ENCODE measurements around the gene NFS1.
"Not testable (repeated sequence)": the region's sequence is repeated elsewhere in the genome, so short reads cannot be mapped to it uniquely, and the experiment has no call there.

NFS1 gene

DNA sequence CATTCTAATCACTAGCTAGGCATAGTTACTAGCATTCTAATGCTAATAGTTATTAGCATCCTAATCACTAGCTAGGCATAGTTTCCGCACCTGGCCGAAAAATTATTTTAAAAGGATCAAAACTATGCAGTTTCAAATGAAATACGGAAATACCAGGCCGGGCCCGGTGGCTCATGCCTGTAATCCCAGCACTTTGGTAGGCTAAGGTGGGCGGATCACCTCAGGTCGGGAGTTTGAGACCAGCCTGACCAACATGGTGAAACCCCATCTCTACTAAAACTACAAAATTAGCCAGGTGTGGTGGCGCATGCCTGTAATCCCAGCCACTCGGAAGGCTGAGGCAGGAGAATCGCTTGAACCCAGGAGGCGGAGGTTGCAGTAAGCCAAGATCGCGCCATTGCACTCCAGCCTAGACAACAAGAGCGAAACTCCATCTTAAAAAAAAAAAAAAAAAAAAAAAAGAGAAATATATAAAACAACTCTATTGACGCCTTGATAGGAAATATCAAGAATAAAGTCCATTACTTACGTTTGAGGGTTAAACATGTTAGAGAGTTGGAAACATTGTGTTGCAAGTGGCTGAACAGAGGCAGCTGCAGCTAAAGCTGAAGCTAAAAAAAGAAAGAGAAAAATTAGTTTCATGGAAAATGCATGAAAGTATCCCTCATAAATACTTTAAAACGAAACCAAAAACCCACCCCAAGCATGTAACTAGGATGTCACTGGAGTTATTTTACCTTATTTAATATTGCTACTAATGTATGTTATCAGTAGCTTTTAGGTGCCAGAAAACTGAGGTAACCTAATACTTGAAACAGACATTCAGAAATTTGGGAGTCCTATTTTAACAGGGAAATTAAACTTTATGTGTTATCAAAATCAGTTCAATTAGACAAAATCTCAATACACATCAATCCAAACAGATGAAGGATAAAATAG is 7.7 kb upstream of the NFS1 start:
- FAIRE-seq = not testable (repeated sequence)

DNA sequence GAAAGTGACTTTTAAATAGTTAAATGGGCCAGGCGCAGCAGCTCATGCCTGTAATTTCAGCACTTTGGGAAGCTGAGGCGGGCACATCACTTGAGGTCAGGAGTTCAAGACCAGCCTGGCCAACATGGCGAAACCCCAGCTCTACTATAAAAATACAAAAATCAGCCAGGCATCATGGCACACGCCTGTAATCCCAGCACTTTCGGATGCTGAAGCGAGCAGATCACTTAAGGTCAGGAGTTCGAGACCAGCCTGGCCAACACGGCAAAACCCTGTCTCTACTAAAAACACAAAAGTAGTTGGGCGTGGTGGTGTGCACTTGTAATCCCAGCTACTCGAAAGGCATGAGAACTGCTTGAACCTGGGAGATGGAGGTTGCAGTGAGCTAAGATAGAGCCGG is 6.7 kb upstream of the NFS1 start:
- not testable (repeated sequence) for FAIRE-seq

DNA sequence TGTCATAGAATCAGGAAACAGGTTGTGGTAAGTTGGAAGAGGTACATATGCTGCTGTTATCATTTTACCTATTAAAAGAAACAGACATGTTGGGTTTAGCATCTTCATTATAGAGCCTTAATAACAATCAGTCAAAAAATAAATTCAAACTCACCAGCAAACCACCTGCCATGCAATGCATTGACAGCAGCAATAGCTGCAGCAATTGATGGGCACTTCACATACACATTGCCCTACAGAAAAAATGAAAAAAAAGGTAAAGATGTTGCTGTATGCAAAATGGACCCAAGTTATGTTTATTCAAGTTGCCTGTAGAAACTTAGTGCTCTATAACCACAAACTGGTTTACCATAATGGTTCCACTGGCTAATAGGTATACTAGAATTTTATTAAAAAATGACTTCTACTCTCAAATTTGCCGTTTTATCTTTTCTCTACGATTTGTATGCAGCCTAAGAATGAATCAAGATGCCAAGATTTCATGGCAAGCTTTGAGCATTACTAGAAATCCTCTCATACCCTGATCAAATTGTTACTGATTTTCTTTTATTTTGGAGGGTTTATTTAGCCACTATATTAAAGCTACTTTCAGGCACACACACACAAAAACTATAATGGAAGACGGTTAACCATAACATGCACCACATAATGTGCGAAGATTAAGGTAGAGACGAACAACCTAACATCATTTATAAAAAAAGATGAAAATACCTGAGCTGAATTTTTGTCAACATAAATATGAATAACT is 5.5 kb upstream of the NFS1 start:
- FAIRE-seq = no peak

DNA sequence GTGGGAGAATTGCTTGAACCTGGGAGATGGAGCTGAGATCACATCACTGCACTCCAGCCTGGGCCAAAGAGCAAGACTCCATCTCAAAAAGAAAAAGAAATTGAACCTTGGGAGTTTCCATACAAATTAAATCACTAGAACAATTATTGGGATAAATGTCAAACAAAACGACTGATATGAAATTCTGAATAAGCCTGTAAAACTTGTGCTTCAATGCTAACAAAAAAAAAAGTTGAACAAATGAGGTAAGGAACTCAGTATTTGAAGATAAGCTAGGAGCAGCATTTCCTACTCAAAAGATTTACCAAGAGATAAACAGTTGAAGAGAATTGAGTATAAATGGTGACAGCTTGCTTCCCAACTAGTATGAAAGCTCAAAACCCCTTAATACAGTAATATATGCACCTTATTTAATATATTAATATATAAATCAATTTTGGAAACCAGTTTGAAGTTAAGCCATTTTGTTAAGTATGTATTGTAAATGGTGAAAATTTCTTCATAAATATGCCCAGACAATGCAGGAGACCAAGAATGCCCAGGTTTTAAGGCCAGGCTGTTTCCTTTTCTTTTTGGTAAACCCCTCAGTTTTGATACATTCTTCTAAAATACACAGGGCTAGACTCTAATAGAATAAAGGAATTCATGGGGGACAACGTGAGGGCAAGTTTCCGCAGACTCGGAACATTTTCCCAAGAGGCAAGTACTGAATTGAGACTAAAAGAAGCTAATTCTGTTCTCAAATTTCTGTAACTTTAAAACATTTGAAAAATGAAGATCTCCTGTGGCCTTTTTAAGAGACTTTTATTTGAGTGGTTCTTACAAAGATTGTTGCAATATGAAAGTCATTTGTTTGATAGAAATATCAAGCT is 3.9 kb upstream of the NFS1 start:
- FAIRE-seq = no peak

DNA sequence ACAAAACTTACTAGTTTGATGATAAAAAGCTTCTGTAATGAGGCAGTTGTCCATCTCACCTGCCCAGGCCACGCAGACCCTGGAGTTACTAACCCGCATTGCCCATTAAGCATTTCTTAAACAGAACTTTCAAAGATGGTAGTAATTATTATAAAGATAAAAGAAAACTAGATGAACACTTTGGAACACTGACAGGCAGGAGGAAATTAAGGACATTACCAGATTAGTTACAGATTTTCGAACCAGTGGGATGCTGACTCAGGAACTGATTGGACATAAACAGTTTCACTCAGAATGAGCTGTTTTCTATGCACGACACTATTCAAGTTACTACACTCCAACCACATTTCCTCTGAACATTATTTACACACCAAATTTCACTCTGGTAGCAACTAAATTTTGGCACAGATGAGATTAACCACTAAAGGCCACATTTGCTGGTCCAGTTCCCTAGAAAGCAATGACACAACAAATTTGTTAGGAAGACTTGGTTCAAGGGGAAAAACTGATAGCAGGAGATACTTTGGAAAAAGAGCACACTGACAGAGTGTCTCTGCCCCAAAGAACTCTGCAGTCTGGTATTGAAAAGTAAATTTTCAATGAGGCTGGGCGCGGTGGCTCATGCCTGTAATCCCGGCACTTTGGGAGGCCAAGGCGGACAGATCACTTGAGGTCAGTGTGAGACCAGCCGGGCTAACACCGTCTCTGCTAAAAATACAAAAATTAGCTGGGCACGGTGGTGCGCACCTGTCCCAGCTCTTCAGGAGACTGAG is 3.1 kb upstream of the NFS1 start:
- no peak for FAIRE-seq

DNA sequence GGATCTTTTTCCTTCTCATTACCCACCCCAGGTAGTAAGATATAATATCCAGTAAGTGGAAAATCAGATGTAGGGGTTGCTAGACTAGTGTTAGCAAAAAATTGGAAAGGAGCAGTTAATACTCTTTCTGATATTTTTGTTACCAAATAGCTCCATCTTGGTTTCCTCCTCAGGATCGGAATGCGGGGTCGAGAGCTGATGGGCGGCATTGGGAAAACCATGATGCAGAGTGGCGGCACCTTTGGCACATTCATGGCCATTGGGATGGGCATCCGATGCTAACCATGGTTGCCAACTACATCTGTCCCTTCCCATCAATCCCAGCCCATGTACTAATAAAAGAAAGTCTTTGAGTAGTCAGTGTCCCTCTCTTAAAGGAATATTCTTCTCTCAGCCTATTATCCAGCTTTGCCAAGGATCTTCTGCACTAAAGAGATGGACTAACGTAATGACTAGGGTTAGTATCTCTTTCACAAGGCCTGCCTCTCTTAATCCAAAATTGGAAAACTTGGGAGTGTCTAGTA is 1.5 kb upstream of the NFS1 start:
- no peak for FAIRE-seq

DNA sequence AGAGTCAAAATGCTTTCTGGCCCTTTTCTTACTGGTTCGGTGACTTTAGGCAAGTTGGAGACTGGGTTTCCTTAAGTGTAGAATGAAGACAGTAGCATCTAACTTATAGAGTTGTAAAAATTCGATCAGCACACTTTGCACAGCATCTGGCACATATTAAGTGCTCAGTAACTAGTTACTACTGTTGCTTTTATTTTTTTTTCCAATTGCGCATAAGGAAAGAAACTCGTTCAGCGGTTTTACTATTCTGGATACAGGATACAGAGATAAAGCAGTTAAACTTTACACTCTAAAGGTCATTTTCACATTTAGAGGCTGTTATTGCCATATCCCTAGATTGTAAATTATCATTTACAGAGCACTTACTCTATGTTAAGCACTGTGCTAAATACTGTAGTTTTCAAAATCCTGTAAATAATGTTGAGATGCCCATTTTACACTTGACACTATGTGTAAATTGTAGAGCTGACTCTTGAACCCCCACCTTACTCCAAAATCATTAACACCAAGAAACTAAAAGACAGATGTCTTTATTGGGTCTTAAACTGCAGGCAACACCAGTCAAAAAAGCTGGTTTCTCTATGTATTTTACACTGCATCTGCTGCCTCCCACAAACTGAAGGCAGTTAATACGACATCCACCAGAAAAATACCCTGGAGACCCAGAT is 939 bp upstream of the NFS1 start:
- no peak for FAIRE-seq

DNA sequence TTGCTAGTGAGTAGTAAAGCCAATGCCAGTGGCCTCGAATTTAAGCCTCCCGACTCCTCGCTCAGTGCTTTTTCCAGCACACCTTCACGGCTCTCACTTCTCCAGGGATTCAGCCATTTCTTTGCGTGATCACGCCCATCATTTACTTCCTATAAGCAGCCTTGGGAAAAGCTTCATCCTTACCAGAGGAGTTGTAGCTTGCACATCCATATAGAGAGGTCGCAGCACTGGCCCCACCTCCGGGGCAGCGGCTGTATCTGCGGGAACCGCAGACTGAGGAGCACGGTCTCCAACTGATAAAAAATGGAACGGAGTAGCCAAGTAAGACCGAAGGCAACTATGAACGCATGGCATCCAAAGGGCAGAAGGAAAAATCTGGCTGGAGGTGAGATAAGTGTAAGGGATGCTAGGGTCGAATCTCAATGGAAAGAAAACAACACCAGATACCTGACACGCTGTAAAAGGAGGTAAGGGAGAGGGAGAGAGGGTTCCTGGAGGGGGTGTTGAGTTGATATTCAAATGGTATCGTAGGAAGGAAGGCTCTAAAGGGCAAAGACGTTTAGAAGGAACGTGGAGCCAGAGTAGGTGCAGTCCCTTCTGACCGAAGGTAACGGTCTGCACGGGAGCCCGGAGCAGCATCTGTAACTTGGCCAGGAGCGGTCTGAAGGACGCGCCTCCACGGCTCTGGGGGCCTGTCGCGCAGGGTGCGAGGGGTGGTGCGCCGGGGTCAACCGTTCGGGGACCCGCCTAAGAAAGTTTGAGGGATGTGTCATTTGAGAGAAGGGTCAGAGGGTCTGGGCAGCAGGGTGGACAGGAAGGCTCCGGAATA is 640 bp downstream of the NFS1 start:
- FAIRE-seq = no peak

DNA sequence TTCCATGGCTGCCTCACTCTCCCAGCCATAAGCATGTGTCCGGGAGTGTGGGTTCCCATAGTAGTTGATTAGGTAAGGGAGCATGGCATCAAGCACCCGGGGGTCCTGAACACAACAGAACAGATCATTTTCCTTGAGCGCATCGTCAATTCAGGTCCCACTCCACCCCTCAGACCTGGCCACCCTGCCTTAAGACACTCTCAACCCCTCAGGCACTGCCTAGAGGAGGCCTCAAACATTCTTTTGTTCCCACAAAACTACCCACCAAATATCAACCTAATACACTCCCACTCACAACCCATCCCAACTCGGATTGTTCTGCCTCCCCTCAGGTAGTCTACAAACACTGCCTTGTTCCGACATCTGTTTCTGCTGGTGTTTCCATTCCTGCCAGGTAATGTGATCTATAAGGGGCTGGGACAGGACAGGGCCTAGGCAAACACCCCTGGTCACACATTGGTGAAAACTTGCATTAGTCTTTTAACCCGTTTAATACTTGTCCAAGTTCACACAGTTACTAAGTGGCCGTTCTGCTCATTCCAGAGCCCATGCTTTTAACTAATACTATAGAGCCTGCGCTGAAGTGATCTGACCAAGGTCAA is 1.4 kb downstream of the NFS1 start:
- no peak for FAIRE-seq

DNA sequence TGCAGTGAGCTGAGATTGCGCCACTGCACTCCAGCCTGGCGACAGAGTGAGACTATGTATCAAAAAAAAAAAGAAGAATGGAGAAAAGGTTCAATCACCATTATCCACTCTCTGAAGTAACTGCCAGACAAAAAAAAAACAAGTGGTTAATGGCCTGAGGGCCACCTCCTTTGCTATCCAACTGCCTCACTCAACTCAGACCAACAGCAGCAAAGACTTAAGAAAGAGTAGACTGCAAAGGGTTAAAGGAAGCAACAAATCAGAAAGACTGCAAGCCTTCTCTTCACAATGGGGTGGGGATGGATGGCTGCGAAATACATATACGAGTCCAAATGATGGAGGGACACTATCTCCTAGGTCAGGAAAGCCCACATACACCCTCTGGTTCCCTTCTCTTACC is 3.2 kb downstream of the NFS1 start:
- FAIRE-seq = no peak

DNA sequence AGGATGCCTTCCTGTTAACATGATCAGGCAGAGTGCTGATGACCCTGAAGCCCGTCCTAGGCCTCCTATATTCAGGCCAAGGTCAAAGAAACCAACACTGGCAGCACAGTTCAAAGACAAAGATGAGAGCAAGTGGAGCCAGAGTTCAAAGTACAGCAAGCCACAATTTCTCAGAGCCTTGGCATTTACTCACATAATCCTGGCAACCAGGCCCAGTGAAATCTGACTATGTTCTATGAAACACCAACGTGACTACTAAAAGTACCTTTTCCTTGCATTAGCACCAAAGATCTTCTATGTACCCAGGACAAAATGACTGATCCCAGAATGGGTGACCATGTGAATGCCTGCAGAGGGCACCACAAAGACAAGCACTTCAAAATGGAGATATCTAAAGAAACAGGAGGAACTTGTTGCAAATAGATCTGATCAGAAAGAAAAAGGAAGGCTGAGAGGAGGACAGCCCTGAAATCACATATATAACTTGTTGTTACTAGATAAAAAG is 3.9 kb downstream of the NFS1 start:
- FAIRE-seq = no peak

DNA sequence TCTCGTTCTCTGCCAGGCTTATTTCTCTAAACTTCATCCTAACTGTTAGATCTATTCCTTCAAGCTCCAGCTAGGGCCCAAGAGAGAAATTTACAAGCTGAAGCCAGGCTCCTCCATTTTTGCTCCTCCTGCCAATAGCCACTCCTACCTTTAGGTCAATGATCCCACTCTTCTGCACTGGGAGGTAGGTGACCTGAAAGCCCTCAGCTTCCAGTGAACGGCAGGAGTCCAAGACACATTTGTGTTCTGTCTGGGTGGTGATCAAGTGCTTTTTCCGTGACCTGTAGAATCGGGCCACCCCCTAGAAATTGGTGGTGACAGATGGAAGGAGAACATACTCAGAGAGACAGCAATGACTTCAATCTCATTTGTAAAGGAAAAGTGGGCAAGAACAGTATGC is 8.9 kb downstream of the NFS1 start:
- FAIRE-seq = no peak

DNA sequence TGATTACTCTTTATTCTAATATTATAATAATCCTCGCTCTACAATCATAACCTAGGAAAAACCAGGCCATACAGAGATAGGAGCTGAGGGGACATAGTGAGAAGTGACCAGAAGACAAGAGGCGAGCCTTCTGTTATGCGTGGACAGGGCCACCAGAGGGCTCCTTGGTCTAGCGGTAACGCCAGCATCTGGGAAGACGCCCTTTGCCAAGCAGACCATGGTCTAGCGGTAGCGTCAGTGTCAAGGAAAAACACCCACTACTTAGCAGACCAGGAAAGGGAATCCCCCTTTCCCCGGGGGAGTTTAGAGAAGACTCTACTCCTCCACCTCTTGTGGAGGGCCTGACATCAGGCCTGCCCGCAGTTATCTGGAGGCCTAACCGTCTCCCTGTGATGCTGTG is 12.3 kb downstream of the NFS1 start:
- not testable (repeated sequence) for FAIRE-seq

DNA sequence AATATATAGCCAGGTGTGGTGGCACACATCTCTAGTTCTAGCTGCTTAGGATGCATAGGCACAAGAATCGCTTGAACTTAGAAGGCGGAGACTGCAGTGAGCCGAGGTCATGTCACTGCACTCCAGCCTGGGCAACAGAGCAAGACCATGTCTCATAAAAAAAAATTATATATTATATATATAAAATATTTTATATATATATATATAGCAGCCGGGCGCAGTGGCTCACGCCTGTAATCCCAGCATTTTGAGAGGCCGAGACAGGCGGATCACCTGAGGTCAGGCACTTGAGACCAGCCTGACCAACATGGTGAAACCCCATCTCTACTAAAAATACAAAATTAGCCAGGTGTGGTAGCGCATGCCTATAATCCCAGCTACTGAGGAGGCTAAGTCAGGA is 13.8 kb downstream of the NFS1 start:
- not testable (repeated sequence) for FAIRE-seq

DNA sequence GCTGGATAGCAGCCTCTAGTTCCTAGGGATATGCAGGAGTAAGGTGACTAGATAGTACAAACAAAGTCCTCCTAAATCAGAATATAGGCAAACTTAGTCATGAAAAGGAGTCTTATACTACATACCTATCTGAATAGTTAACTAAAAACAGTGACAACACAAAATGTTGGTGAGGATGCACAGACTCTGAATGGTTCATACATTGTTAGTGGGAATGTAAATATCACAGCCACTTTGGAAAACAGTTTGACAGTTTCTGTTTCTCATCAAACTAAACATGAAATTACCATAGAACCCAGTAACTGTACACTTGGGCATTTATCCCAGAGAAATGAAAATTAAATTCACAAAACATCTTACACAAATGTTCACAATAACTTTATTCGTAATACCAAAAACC is 17.2 kb downstream of the NFS1 start:
- FAIRE-seq = no peak

DNA sequence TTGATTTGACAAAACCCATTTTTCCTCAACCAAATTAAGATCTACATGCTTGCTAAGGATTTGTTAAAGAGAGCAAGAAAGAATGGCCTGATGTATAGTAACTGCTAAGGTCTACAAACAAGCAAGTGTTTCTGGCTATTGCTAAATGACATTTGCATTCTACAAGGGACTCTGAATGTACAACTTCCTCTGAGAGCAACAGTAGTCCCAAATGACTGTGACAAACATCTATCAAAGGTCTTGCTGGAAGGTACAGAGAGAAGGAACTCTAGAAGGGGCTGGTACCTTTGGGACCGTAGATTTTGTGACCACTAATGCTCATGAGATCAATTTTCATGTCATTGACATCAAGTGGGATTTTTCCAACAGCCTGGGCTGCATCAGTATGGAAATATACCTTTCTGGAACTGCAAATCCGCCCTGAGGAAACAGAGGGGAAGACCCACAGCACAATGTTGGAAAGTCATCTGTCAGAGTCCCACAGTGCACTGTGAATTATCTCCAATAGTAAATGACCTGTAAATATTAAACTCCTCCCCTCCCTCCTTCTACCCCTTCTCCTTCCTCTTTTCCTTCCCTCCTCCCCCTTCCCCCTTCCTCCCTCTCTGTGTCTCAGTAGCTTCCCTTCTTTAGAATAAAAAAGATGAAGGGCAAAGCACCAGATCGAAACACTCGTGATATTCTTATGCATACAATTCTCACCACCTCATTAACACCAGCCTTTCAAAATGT is 18.5 kb downstream of the NFS1 start:
- no peak for FAIRE-seq

DNA sequence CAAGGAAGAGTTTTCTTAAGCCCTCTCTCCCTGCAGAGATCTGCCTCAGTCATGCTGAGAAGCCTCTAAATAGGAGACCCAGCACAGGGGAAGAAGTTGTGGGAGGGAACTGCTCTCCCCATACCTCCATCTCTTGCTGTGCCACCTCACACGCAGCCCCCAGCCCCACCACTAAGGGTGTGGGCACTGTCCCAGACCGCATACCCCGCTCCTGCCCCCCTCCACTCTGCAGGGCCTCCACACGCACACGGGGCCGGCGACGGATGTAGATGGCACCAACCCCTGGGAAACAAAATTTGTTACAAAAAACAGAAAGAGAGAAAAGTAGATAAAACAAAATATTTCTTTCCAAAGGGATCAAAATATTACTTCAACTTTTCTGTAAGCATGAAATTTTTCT is 24.2 kb downstream of the NFS1 start:
- no peak for FAIRE-seq

DNA sequence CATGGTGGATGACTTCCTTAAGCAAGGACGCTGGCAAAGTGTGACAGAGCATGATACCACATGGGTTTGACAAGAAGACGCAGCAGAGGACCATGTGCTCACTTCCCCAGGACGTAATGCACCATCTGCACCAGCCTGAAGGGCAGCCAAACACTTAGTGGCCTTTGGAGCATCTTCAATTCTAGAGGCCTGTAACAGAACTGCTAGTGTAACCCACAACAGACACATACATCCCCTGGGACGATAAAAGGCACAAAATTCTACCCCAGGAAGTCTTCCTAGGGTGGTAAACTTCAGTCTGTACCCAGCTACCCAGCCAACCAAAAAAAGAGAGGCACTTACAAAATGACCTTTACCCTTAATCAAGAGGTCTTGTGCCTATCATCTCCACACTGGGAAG is 25.3 kb downstream of the NFS1 start:
- no peak for FAIRE-seq

DNA sequence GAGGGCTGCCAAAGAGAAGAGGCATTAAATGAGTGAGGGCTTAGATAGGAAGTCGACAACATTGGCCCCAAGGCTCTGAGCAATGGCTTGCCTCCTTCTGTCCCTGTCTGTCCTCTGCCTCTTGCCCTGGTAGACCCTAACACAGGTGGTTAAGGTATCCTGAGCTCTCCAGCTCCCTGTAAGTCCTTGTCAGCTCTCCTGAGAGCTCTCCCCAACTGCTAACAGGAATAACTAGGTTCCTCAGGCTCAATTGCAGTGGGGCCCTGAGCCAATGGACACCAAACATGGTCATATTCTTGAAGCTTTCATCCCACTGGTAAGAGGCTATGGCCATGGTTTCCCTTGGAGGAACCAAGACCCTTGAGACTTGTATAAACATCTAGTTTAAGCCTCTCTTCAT is 29.5 kb downstream of the NFS1 start:
- no peak for FAIRE-seq
